Measurements from ENCODE around the gene BCO2. TPM values are rescaled to one million over a fixed set of nuclear protein-coding genes. Genes with fewer than 3 reads are reported as not detected.
A peak's percentile ranks its signal among the peaks of the same experiment; 100 is the strongest.

Gene BCO2
- total RNA-seq, 1 donor from 2014 or later, result 2.6 TPM

- TF ChIP-seq CTCF (IDR thresholded peaks at IDR 0.05; ENCODE audit: unreplicated experiment), result no peak
- Mint-ChIP-seq H3K4me1 (ENCODE audit: unreplicated experiment) (peaks cover 3% of the 10 kb centered on the region), H3K4me3 (ENCODE audit: unreplicated experiment) (no peak overlapping the region), H3K9me3 (ENCODE audit: unreplicated experiment) (no peaks in the 10 kb centered on the region), H3K27ac (ENCODE audit: unreplicated experiment) (peak overlapping the region; percentile 12), H3K36me3 (ENCODE audit: low read depth, unreplicated experiment) (no peaks in the 10 kb centered on the region), H3K27me3 (ENCODE audit: unreplicated experiment) (peaks cover 4% of the 10 kb centered on the region)
- DNase-seq (ENCODE audit: low spot score), result no peak
Measured at GRCh38 chr11:112200252-112200651, 24.9 kb downstream of the BCO2 start.

GRCh38 chr11:112206071-112206470, 30.8 kb downstream of the BCO2 start:
- no peak overlapping the region for H3K4me3 Mint-ChIP-seq (ENCODE audit: unreplicated experiment)
- H3K27ac Mint-ChIP-seq (ENCODE audit: unreplicated experiment), result no peak overlapping the region
- H3K36me3 Mint-ChIP-seq (ENCODE audit: low read depth, unreplicated experiment), result no peaks in the 10 kb centered on the region
- no peak for DNase-seq (ENCODE audit: low spot score)
- no peaks in the 10 kb centered on the region for H3K27me3 Mint-ChIP-seq (ENCODE audit: unreplicated experiment)
- no peak for TF ChIP-seq CTCF (IDR thresholded peaks at IDR 0.05; ENCODE audit: unreplicated experiment)
- H3K4me1 Mint-ChIP-seq (ENCODE audit: unreplicated experiment), result no peaks in the 10 kb centered on the region
- H3K9me3 Mint-ChIP-seq (ENCODE audit: unreplicated experiment), result no peaks in the 10 kb centered on the region

- no peak for DNase-seq (ENCODE audit: low spot score)
- Mint-ChIP-seq H3K4me3 (ENCODE audit: unreplicated experiment) (no peak overlapping the region), H3K4me1 (ENCODE audit: unreplicated experiment) (no peaks in the 10 kb centered on the region), H3K27me3 (ENCODE audit: unreplicated experiment) (no peaks in the 10 kb centered on the region), H3K9me3 (ENCODE audit: unreplicated experiment) (no peaks in the 10 kb centered on the region), H3K27ac (ENCODE audit: unreplicated experiment) (no peak overlapping the region), H3K36me3 (ENCODE audit: low read depth, unreplicated experiment) (no peaks in the 10 kb centered on the region)
- no peak for TF ChIP-seq CTCF (IDR thresholded peaks at IDR 0.05; ENCODE audit: unreplicated experiment)
Measured at GRCh38 chr11:112210890-112211289, 35.6 kb downstream of the BCO2 start.

GRCh38 chr11:112211536-112211935, 36.2 kb downstream of the BCO2 start:
- Mint-ChIP-seq H3K9me3 (ENCODE audit: unreplicated experiment) (no peaks in the 10 kb centered on the region), H3K27me3 (ENCODE audit: unreplicated experiment) (no peaks in the 10 kb centered on the region), H3K4me1 (ENCODE audit: unreplicated experiment) (no peaks in the 10 kb centered on the region), H3K27ac (ENCODE audit: unreplicated experiment) (no peak overlapping the region), H3K36me3 (ENCODE audit: low read depth, unreplicated experiment) (no peaks in the 10 kb centered on the region), H3K4me3 (ENCODE audit: unreplicated experiment) (no peak overlapping the region)
- no peak for TF ChIP-seq CTCF (IDR thresholded peaks at IDR 0.05; ENCODE audit: unreplicated experiment)
- no peak for DNase-seq (ENCODE audit: low spot score)

- Mint-ChIP-seq H3K4me1 (ENCODE audit: unreplicated experiment) (no peaks in the 10 kb centered on the region), H3K27ac (ENCODE audit: unreplicated experiment) (no peak overlapping the region), H3K27me3 (ENCODE audit: unreplicated experiment) (no peaks in the 10 kb centered on the region), H3K36me3 (ENCODE audit: low read depth, unreplicated experiment) (no peaks in the 10 kb centered on the region), H3K9me3 (ENCODE audit: unreplicated experiment) (no peaks in the 10 kb centered on the region), H3K4me3 (ENCODE audit: unreplicated experiment) (no peak overlapping the region)
- DNase-seq (ENCODE audit: low spot score), result no peak
- TF ChIP-seq CTCF (IDR thresholded peaks at IDR 0.05; ENCODE audit: unreplicated experiment), result no peak
Measured at GRCh38 chr11:112212290-112212689, 37.0 kb downstream of the BCO2 start.
